GM18907 (cell line): ENCODE measurements around the gene SDHAF1.

Experiments
- ATAC-seq: cut with Tn5 transposase; IDR thresholded peaks from one replicate; pipeline ENCODE4 v1.9.1; 2021; ENCODE audit warnings: mild to moderate bottlenecking, moderate library complexity; ENCODE audit not compliant: unreplicated experiment

Gene SDHAF1

DNA sequence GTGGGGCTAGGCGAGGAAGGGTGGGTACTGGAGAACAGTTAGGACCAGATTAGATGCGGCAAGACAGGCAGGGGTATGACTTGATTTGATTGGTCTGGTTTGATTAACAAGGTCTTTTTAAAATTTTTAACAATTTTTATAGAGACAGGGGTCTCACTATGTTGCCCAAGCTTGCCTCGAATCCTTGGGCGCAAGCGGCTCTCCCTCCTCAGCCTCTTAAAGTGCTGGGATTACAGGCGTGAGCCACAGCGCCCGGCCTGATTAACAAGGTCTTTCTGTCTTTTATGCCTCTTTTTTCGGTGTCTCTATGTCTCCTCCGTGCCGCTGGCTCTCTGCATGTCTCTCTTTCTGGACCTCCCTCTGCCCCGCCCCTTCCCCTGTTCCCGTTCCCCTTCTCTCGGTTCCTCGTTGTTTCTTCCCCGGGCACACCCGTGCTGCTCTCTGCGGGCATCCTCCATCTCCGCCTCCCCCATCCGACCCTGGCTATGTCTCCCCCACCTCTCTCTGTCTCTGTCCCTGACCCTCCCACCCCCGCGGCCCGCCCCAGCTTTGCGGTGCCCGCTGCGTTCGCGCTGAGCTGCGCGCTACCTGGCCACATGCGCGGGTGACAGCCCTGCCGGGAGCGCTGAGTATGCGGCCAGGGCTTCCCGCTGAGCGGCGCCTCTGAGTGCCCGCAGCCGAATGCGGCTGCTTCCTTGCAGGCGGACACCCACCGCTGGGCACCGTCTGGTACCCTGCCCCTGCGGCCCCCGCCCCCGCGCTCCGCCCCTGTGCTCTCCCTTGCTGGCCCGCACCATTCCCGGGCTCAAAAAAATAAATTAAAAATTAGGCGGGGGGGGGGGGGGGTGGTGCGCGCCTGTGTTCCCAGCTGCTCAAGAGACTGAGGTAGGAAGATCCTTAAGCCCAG is 8.1 kb upstream of the SDHAF1 start:
- ATAC-seq: no peak

DNA sequence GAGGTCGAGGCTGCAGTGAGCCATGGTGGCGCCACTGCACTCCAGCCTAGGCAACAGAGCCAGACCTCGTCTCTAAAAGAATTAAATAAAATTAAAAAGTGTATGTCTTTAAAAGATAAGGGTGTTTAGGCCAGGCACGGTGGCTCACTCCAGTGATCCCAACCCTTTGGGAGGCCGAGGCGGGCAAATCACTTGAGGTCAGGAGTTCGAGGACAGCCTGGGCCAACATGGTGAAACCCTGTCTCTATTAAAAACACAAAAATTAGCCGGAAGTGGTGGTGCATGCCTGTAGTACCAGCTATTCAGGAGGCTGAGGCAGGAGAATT is 7.5 kb upstream of the SDHAF1 start:
- no peak for ATAC-seq

DNA sequence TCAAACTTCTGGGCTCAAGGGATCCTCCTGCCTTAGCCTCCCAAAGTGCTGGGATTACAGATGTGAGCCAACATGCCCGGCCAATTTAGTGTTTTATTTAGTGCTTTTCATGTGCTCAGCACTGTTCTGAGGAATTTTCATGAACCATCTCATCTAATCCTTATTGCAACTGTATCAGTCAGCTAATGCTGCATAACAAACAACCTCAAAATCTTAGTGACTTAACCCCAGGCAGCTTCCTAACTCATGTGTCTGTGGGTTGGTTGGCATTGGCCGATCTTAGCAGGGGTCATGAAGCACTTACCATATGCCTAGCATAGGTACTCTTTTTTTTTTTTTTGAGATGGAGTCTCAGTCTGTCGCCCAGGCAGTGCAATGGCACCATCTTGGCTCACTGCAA is 6.2 kb upstream of the SDHAF1 start:
- no peak for ATAC-seq

DNA sequence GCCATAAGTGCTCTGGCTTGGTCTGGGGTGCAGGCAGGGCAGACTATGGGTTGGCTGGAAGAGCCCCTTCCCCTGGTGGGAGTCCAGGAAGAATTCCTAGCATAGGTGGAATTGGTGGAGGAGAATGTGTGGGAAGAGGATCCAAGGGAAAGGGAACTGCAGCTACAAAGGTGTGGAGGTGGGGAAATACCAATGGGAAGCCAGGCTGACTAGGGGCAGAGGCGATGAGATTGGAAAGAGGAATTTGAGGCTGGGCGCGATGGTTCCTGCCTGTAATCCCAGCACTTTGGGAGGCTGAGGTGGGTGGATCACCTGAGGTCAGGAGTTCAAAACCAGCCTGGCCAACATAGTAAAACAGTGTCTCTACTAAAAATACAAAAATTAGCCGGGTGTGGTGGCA is 4.8 kb upstream of the SDHAF1 start:
- no peak for ATAC-seq

DNA sequence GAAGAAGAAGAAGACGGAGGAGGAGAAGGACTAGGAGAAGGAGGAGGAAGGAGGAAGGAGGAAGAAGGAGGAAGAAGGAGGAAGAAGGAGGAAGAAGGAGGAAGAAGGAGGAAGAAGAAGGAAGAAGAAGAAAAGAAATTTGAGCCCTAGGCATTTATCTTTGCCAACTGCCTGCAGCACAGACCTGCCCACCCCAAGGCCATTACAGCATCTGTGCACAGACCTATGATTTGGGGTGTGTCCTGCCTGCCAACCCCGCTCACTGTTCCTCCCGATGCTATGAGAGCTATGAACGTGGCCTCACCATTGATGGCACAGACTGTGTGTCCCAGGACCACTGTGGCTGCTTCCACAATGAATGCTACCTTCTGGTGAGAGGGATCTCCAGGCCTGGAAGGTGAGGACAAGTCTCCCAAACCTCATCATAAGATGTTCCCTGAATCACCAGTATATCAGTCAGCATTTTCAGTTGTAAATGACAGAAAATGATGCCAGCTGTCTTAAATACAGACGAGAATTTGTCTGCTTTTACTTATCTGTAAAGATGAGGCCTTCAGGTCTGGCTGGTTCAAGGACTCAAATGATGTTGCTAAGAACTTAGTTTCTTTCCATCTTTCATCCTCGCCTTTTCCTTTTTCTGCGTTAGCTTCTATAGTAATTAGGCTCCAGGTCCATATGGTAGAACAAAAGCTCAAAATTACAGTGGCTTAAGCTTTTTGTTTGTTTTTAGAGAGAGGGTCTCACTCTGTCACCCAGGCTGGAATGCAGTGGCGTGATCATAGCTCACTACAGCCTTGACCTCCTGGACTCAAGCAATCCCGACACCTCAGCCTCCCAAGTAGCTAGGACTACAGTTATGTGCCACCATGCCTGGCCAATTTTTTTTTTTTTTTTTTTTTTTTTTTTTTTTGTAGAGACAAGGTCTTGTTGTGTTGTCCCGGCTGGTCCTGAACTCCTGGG is 3.9 kb upstream of the SDHAF1 start:
- ATAC-seq: no peak

DNA sequence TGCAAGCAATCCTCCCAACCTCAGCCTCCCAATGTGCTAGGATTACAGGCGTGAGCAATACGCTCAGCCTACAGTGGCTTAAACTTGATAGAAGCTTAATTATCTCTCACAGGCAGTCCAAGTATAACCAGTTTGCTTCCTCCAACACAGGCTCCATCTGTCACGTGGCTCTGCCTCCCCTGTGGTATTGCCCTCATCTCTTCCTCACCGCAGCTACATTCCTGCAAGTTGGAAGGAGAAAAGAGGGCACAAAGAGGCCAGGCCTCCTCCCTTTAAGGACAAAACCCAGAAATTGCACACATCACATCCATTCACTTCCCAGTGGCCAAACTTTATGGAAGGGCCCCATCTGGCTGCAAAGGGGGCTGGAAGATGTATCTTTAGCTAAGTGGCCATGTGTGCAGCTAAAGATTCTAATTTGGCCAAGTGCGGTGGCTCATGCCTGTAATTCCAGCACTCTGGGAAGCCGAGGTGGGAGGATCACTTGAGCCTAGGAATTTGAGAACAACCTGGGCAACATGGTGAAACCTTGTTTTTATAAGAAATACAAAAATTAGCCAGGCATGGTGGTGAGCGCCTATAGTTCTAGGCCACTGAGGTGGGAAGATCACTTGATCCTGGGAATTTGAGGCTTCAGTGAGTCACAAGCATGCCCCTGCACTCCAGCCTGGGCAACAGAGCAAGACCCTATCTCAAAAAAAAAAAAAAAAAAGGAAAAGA is 3.1 kb upstream of the SDHAF1 start:
- ATAC-seq: no peak

DNA sequence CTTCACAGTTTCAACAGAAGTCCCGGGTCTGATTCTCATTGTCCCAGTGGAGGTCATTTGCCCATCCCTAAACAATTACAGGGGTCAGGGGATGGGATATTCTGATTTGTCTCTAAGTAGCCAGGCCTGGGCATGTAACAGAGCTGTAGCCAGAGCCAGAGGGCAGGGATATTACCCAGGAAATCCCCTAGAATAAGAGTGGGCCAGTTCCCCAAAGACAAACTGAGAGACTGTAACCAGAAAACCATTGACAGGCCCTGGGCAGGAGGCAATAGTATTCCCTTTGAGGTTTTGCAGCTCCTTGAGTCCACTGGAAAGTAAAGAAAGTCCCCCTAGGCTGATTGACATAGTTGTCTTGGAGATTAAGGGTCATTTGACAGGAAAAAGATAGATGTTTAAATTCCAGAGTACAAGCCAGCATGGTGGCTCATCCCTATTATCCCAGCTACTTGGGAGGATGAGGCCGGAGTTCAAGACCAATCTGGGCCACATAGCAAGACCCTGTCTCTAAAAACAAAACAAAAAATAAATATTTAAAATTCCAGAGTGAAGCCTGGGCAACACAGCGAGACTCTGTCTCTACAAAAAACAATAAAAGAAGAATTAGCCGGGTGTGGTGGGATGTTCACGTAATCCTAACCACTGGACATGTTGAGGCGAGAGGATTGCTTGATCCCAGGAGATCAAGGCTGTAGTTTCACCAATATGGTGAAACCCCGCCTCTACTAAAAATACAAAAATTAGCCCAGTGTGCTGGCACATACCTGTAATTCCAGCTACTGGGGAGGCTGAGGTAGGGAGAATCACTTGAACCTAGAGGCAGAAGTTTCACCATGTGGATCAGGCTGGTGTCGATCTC is 1.9 kb upstream of the SDHAF1 start:
- no peak for ATAC-seq

DNA sequence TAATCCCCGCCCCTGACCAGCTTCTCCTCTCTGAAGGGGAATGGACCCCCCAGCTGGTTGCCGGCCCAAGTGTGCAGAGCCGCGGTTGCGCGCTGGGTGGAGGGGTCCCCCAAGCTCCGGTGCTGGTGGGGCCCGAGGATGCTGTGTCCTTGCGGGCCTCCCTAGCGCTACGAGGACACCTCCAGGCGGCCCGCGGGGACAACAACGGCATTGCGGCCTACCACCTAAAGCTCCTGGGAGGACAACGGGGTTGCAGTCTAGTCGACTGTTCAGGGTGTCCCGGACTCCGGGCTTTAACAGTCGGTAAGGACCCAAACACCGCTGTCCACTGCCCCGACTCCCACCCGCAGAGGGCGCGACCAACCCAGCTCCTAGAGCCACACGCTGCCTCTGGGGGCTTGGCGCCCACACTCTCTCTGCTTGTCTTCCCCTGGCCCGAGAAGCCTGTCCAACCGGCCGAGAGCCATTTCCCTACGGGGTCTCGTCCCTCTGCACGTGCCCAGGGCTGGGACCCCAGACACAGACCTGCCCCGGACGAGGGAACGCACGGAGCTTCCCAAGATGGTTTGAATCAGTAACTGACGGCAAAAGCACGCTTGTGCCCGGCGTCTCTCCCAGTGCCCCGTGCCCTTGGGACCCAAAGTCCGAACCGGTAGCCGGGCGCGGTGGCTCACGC is 927 bp upstream of the SDHAF1 start:
- ATAC-seq: no peak

DNA sequence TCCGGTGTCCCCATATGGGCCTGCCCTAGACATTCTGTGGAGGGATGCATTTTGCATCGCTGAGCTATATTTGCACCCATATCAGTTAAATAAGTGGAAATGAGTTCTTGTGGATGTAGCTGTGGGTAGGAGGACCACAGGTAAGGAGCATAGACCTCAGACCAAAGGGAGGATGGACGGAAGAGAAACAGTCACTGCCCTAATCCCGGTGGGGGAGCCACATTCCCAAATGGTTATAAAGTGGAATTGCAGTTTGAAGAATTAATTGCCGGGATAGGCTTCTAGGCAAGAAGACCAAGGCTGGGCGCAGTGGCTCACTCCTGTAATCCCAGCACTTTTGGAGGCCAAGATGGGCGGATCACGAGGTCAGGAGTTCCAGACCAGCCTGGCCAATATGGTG is 1.8 kb downstream of the SDHAF1 start:
- no peak for ATAC-seq

DNA sequence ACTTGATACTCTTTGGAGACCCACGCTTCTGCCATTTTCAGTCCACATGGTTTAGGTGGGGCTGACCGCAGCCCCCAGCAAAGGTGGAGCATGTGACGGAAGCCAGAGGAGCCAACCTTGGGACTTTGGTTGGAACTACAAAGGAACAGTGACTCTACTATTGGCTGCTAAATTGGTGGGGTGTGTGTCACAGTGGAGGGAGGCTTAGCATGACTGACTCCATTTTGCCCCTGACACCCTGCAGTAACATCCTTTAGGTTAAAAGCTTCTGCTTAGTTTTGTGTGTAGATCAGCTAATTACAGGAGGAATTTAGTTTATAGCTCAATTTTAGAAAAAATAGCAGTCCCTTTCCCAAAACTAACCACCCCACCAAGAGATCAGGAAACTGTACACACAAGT is 6.6 kb downstream of the SDHAF1 start:
- no peak for ATAC-seq

DNA sequence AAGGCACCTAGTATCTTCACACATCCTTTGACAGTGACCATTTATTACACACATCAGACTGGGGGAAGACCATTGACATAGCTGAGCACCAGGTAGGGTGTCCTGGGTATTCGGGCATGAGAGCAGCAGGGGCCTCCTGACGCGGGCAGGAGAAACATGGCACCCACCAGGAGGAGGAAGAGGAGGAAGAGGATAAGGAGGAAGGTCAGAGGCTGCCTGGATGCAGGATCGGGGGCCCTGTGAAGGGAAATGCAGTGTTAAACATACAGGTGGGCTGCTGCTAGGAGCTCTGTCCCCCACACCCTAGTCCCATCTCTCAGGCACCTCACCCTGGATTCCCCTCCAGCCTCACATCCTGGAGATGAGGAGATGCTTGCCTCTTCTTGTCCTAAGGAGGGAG is 8.3 kb downstream of the SDHAF1 start:
- no peak for ATAC-seq

DNA sequence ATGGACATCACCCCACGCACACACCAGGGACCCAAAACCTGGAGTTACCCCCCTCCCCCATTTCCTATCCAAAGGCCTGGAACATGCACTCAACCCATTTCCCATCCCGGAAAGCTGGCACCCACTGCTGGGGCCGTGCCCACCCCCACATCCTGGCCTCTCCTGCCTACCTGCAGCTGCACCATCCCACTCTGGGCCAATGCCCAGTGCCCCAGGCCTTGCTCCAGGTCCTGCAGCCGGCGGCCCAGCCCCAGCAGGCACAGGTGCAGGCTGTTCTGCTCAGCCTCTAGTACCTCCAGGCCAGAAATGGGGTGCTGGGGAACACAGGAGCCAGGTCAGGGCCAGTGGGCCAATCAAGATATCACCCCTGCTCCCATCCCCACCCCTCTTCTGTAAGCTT is 12.0 kb downstream of the SDHAF1 start:
- ATAC-seq: no peak

DNA sequence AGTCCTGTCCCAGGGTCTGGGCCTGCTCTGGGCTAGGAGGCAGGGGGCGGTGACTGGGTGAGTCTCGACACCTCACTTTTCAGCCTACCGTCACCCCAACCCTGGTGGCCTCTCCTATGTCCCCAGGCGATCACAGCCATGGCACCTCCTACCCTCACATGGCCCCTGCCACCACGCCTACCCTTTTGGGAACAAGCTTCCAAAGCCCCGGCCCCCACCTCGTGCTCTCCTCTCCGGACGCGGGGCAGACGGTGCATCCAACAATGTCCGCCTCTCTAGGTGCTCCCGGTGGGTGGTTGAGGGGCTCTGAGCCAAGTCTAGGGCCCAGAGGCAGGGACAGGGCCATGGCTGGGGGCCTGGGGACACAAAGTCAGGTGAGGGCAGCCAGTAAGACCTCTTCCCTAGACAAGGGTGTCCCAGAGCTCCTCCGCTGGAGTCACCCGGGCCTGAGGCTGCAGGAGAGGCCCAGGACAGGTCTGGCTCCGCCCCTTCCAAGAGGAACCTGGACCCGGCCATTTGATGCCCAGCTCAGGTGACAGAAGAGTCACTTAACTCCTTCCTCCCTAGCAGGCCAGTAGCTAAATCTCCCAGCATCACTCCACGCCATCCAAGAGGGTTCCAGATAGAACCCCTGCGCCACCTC is 13.5 kb downstream of the SDHAF1 start, which contains the start of gene SYNE4:
Gene SYNE4, minus strand, starts transcription at position 478 of the 643 bp plus-strand sequence. Its CDS starts 132 bp downstream, at position 346.
- no peak for ATAC-seq

DNA sequence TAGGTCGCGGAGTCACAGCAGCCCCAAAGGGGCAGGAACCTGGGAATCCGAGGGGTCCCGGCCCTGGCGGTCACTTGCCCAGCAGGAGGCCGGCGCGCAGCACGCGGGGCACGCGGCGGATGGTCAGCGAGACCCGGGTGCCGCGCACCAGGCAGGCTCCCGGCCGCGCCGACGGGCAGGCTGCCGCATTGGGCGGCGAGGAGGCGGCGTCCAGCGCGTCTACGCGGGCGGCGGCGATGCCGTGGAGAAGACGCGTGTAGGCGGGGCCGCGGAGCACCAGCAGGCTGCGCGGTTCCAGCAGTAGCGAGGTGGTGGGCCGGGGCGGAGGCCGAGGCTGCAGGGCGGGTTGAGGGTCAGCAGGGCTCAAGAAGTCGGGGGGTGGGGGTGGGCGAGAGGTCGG is 14.2 kb downstream of the SDHAF1 start:
- no peak for ATAC-seq

DNA sequence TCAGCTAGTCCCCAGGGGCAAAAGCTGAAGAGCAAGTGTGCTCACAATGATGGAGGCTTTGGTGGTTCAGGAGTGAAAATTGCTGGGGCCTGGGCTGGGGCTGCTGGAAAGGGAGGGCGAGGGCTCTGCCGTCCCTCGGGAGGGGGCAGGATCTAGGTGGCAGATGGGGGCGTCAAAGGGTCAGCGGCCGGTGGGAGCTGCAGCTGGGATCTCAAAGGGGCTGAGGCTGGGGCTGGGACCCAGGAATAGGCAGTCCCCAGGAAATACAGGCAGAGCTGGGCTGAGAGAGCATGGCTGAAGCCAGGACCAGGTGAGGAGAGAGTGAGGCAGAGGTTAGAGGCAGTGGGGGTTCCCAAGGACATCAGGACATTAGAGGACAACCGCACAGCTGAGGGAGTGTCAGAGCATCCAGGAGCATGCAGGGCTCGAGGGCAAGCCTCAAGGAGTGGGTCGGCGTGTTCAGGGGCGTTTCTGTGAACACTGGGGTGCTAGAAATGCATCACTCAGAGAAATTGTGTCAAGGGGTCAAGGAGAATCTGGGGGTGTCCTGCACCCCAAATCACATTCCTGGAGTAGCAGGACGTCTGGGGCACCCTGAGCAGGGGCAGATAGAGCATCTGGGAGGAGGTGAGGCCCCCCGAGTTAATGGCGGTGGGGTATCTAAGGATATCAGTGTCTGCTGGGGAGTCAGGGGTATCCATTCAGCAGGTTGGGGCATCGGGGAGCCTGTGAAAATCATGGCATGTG is 14.8 kb downstream of the SDHAF1 start:
- ATAC-seq: no peak

DNA sequence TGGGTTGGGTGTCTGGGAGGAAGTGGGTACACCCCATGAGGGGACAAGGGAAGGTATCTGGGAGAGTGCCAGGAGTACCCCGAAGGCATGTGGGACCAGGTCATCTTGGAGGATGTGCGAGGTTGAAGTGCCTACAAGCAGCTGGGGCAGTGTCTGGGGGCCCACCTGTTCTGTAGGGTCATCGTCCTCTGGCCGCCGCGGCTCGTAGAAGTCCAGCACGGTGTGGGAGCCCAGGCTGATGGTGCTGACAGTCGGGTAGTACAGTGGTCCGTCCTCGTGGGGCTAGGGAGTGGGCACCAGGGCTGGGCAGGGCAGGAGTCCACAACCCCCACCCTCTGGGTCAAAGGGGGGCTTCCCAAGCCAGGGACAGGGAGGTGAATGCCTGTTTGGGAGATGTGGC is 15.4 kb downstream of the SDHAF1 start:
- no peak for ATAC-seq

DNA sequence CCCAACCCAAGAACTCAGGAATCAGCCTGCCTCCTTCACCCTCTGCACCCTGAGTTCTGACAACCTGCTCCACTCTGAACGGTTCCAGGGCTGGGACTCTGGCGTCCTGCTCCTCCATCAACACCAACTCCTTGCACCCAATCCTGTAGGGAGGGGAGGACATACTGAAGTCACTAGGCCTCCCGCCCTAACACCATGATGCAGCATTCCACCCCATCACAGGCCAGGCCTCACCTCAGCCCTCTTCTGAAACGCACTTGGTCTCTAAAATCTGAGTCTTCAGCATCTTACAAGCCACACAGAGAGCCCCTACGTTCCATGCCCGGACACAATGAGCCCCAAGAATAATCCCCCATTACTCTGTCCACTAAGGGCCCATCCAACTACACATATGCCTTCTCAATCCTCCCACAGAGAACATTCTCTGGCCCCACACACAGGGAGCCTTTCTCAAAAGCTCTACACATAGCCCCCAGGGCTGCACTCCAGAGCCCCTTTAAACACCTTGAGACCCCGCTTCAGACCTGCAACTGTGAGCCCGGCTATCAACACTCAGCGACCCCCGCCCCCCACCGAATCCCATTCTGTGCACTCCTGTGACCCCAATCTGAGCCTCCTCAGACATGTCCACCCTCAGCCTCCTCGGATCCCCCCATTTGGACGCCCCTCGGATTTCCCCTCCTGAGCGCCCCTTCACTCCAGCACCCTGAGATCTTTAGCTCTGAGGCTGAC is 18.5 kb downstream of the SDHAF1 start:
- ATAC-seq: no peak
